Aorta (tissue), 5 donors: ENCODE results near the gene GPX4. TPM values are rescaled to one million over a fixed set of nuclear protein-coding genes. Genes with fewer than 3 reads are reported as not detected.
A peak's percentile ranks its signal among the peaks of the same experiment; 100 is the strongest.
"Not testable (repeated sequence)": the region's sequence is repeated elsewhere in the genome, so short reads cannot be mapped to it uniquely, and the experiment has no call there.

ENCODE experiments used
- ATAC-seq: fragments of 200-7000 bp; cut with Tn5 transposase; one replicate; pipeline ENCODE4 v1.9.1; 2022; ENCODE audit warnings: moderate library complexity; ENCODE audit not compliant: low FRiP score
- DNase-seq, 2 donors: peaks; one replicate each; pipeline ENCODE4 v3.0.0-alpha.2; 2020
- H3K27ac ChIP-seq, 2 donors: one replicate each; pipeline ENCODE4 v1.5.1; 2013; ENCODE audit warnings: low read length in 2 of 2, mild to moderate bottlenecking in 2 of 2, moderate library complexity in 2 of 2, control low read depth in 1 of 2, inconsistent platforms in 1 of 2, low read depth in 1 of 2
- H3K27me3 ChIP-seq, 2 donors: one replicate each; pipeline ENCODE4 v1.6.1; 2013; ENCODE audit warnings: control low read depth in 1 of 2, low read length in 1 of 2, mild to moderate bottlenecking in 1 of 2, moderate library complexity in 1 of 2; ENCODE audit not compliant: insufficient read depth in 2 of 2, control insufficient read depth in 1 of 2
- H3K36me3 ChIP-seq, 2 donors: one replicate each; pipeline ENCODE4 v1.6.1; 2013; ENCODE audit warnings: control low read depth in 1 of 2, low read length in 1 of 2, mild to moderate bottlenecking in 1 of 2; ENCODE audit not compliant: insufficient read depth in 2 of 2, control insufficient read depth in 1 of 2
- H3K4me1 ChIP-seq, 2 donors: one replicate each; pipeline ENCODE4 v1.6.1; 2013; ENCODE audit warnings: low read length in 2 of 2, control low read depth in 1 of 2, mild to moderate bottlenecking in 1 of 2, moderate library complexity in 1 of 2; ENCODE audit not compliant: insufficient read depth in 2 of 2, control insufficient read depth in 1 of 2
- H3K4me3 ChIP-seq, 2 donors: one replicate each; pipeline ENCODE4 v1.5.1; 2013; ENCODE audit warnings: low read length in 2 of 2, control low read depth in 1 of 2, mild to moderate bottlenecking in 1 of 2
- H3K9me3 ChIP-seq: one replicate; pipeline ENCODE4 v1.6.1; 2013; ENCODE audit warnings: mild to moderate bottlenecking, low read length; ENCODE audit not compliant: control insufficient read depth
- WGBS, 2 donors: extraction: QIAGEN DNeasy Blood & Tissue Kit; methylation state at CpG; one replicate each; pipeline ENCODE4 v1.1.7; 2013; 5-methylcytosine and 5-hydroxymethylcytosine counted together
- intact Hi-C, 2 donors: fragments of 100-400 bp; cut with DNase I; formaldehyde crosslinking; loops; one replicate each; pipeline versions ENCODE4 v1.14.2 to v1.15.0; 2022
- polyA plus RNA-seq, 2 donors: library from polyadenylated mRNA; stranded (reverse); fragments of 200-250 nt; gene quantifications; one replicate each; pipeline ENCODE4 v1.2.3, GENCODE V29; 2013
- total RNA-seq, 2 donors: library from RNA; stranded (reverse); fragmentation: NEBNext Ultra II Directional; extraction: Animal tissue kit (Norgen Biotek cat#: 25700); gene quantifications; one replicate each; pipeline ENCODE4 v1.2.1, GENCODE V29; 2021
- donor health status: healthy with polysubstance abuse.
- donor health status: Bipolar disorder and iron deficiency.
- donor health status: DM: no; HTN: no; CAD: no.
- donor health status: DM: no; HTN: no; CAD: no.
- donor health status: DM: yes; HTN: yes; CAD: no.

Gene GPX4
- total and polyA plus RNA-seq, 4 donors = 165 to 786 (median 466) TPM

DNA sequence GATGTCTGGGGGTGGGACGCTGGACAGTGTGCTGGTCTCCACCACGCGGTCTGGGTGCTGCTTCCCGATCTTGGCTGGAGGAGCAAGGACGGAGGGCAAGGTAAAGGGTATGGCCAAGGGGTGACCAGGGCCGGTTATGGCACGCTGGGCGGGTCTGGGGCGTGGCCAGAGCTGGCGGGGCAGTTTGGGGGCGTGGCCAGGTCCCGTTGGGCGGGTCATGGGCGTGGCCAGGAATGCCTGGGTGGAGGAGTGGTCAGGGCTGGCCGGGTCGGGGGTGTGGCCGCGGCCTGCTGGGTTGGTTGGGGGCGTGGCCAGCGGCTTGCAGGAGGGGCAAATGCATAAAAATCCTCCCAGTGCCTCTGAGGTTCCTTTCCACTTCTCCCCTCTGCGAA is 19.2 kb downstream of the GPX4 start:
- intact Hi-C loops = no loop called here
- 57 to 58% methylated on average over 18 to 21 of the region's 21 CpGs for WGBS, 2 donors
- Histone ChIP-seq H3K4me1 (no peaks in the 10 kb centered on the region), H3K36me3 (no peaks in the 10 kb centered on the region), H3K9me3 (no peaks in the 10 kb centered on the region), H3K4me3 (no peak overlapping the region), H3K27ac (no peak overlapping the region), H3K27me3 (no peaks in the 10 kb centered on the region)
- DNase-seq (peak; percentile 77 to 93), ATAC-seq (no peak)

DNA sequence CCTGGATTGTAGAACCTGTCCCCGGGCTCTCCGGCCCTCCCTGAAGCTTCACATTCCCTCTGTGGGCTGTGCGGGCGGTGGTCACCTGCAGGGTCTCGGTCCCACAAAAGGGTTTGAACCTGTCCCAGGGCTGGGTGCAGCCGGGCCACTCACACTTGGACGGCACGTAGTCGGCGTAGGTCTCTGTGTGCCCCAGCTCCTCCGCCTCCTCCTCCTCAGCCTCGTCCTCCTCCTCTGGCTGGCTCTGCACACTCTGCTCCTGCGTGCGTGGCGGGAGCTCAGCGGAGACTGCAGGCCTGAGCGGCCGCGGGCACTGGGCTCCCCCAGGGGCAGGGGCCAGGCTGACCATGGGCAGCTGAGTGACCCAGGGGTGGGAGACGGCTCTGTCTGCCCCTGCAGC is 19.6 kb downstream of the GPX4 start:
- no peaks in the 10 kb centered on the region for H3K4me1 ChIP-seq
- DNase-seq (no peak), ATAC-seq (no peak)
- H3K27me3 ChIP-seq = no peaks in the 10 kb centered on the region
- H3K36me3 ChIP-seq = no peaks in the 10 kb centered on the region
- H3K9me3 ChIP-seq = no peaks in the 10 kb centered on the region
- no peak overlapping the region for H3K27ac ChIP-seq
- 95% methylated on average over 20 of the region's 20 CpGs for WGBS, 2 donors
- intact Hi-C loops = no loop called here
- no peak overlapping the region for H3K4me3 ChIP-seq

DNA sequence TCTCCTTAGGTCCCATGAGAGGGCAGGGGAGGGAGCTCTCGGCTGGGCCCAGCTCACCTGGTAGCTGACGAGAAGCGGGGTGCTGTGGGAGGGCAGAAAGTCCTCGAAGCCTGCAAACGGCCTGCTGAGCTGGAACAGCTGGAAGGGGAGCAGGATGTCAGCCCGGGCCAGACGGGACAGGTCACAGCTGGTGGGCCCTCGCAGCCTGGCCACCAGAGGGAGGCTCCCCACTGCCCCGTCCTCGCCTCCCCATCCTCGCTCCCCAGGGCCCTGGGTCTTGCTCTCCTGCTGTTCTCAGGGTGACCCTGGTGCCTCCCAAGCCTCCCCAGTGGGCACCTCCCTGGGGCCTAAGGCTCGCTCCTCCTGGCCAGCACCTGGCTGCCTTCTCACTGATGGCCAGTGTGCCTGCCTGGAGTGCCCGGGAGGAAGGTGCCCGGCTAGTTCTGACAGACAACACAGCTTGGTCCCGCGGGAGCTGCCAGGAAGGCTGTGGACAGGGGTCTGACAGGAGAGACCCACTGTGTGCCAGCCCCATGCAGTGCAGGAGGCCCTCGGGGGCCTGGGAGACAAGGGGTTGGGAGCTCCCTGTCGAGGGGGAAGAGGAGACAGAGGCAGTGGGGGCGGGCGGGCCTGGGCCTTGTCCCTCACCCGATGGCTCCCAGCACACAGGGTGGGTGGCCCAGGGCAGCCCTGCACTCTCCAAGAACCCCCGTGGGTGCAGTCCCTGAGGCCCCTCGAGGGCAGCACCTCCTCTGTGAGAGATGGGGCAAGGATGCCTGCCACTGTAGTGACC is 20.3 kb downstream of the GPX4 start:
- 87 to 88% methylated on average over 21 to 23 of the region's 23 CpGs for WGBS, 2 donors
- H3K4me1 ChIP-seq = no peaks in the 10 kb centered on the region
- no peak for ATAC-seq
- H3K4me3 ChIP-seq = no peak overlapping the region
- H3K36me3 ChIP-seq = no peaks in the 10 kb centered on the region
- H3K9me3 ChIP-seq = no peaks in the 10 kb centered on the region
- no peaks in the 10 kb centered on the region for H3K27me3 ChIP-seq
- H3K27ac ChIP-seq = no peak overlapping the region
- DNase-seq = no peak
- intact Hi-C loops = no loop called here

DNA sequence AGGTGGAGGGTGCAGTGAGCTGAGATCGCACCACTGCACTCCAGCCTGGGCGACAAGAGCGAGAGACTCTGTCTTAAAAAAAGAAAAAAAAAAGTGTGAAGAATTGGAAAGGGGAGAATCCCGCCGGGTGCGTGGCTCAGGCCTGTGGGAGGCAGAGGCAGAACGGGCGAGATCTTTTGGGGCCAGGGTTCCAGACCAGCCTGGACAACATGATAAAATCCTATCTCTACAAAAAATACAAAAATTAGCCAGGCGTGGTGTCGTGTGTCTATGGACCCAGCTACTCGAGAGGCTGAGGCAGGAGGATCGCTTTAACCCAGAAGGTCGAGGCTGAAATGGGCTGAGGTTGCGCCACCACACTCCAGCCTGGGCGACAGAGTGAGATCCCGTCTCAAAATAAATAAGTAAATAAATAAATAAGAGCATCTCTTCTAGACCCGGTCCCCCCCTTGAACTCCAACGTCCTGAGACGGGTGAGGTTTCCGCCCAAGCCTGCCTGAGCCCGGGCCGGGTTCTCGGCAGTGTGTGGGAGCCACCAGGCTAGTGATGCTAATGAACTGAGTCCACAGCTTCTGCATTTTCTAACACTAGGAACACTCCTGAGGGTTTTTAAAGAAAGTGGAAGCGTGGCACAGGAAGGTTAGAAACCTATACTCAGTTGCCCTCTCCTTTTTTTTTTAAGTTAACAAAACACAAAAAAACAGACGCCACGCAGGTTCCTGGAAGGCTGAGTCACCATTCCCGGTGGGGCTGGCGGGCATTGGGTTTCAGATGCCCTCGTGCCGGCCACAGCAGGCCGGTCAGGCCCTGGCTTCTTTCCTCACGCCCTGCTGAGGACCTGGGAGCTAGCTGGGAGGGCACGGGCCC is 22.0 kb downstream of the GPX4 start:
- Histone ChIP-seq H3K4me3 (no peak overlapping the region), H3K4me1 (no peaks in the 10 kb centered on the region), H3K27ac (peak overlapping the region in 1 of 2 donors; percentile 61), H3K9me3 (no peaks in the 10 kb centered on the region), H3K36me3 (no peaks in the 10 kb centered on the region), H3K27me3 (no peaks in the 10 kb centered on the region)
- ATAC-seq (no peak), DNase-seq (peak in 1 of 2 donors; percentile 78)
- intact Hi-C loops = no loop called here
- 83 to 85% methylated on average over 31 to 33 of the region's 33 CpGs for WGBS, 2 donors

DNA sequence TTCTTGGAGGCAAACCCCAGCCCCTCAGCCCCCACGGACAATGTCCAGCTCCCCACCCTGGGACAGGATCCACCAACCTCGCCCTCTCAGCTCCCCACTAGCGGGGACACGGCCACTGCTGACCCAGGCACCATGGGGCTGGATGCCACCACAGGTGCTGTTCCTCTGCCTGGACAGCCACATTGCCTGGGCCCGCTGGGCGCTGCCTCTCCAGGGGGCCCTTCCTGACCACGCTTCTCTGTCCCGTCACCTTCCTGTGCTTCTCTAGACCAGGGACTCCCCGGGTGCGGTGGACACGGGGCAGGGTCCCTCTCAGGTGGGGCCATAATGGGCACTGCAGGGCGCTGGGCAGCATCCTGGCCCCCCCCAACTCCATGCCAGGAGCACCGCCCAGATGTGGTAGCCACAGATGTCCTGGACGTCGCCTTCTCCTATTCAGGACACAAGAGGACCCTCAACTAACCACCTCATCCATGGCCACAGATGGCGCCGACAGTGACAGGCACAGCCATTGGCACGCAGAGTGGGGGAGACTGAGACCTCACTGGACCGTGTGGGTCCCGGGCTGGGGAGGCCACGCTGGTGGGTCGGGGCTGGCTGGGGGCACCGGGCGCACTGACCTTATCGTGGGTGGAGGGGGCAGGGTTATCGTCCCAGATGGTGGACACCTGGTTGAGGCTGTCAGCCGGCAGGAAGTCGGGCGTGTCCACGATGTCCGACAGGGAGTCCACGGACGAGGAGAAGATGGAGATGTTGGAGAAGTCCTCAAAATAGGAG is 23.4 kb downstream of the GPX4 start:
- Histone ChIP-seq H3K36me3 (no peaks in the 10 kb centered on the region), H3K4me3 (no peak overlapping the region), H3K27me3 (no peaks in the 10 kb centered on the region), H3K27ac (no peak overlapping the region), H3K4me1 (no peaks in the 10 kb centered on the region), H3K9me3 (no peaks in the 10 kb centered on the region)
- no peak for DNase-seq
- intact Hi-C loops = no loop called here
- WGBS, 2 donors = 94 to 95% methylated on average over 33 of the region's 33 CpGs
- no peak for ATAC-seq

DNA sequence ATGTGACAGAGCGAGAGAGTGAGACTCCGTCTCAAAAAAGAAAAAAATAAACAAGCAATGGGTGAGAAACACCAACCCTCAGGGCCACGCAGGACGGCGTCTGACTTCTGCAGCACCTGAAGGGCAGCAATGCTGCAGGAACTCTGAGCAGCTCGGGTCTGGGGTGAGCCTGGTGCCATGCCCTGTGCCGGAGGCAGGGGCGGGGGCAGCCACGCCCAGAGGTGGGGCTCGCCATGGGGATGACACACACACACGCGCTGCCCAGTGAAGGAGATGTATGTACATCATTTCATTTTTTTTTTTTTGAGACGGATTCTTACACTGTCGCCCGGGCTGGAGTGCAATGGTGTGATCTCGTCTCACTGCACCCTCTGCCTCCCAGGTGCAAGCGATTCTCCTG is 24.3 kb downstream of the GPX4 start:
- 95 to 96% methylated on average over 17 of the region's 17 CpGs for WGBS, 2 donors
- intact Hi-C loops = no loop called here
- H3K27me3 ChIP-seq = no peaks in the 10 kb centered on the region
- no peaks in the 10 kb centered on the region for H3K4me1 ChIP-seq
- no peaks in the 10 kb centered on the region for H3K9me3 ChIP-seq
- ATAC-seq (no peak), DNase-seq (no peak)
- no peak overlapping the region for H3K4me3 ChIP-seq
- no peaks in the 10 kb centered on the region for H3K36me3 ChIP-seq
- H3K27ac ChIP-seq = no peak overlapping the region

DNA sequence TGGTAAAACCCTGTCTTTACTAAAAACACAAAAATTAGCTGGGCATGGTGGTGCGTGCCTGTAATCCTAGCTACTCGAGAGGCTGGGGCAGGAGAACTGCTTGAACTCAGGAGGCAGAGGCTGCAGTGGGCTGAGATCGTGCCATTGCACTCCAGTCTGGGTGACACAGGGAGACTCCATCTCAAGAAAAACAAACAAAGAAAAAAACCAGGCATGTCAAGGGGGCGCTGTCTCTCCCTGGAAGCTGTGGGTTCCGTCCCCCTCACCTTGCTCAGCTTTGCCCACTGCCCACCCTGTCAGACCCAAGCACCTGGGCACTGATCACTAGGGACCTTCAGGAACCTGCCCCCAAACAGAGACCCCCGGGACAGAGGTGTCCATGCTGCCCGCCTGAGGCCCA is 25.3 kb downstream of the GPX4 start:
- WGBS, 2 donors = 91% methylated on average over 7 of the region's 7 CpGs
- H3K27ac ChIP-seq, ATAC-seq, H3K36me3 ChIP-seq, H3K9me3 ChIP-seq, H3K27me3 ChIP-seq, H3K4me3 ChIP-seq, intact Hi-C loops, H3K4me1 ChIP-seq, DNase-seq: not testable (repeated sequence)

DNA sequence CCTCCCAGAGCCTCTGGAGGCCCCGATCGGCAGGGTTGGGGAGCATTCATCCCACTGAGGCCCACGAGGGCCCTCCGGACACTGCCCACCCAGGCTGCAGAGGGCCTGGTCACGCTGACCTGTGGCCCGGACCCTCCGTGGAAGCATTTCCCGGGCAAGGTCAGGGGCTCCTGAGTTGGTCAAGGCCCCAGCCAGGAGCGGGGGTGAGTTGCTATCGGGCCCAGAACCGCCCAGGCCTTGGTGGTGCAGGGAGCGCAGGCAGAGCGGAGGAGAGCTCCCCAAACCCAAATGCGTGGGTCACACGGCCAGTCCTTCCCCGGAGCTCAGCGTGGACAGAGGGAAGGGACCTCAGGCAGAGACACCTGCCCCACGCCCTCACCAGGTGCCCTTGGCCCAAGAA is 25.7 kb downstream of the GPX4 start:
- Histone ChIP-seq H3K36me3 (no peaks in the 10 kb centered on the region), H3K4me3 (no peak overlapping the region), H3K4me1 (no peaks in the 10 kb centered on the region), H3K9me3 (no peaks in the 10 kb centered on the region), H3K27me3 (no peaks in the 10 kb centered on the region), H3K27ac (no peak overlapping the region)
- WGBS, 2 donors = 94 to 96% methylated on average over 14 to 18 of the region's 18 CpGs
- intact Hi-C loops = no loop called here
- no peak for DNase-seq
- no peak for ATAC-seq
